Measurements from ENCODE around the gene SGCA.

Gene SGCA

GRCh38 chr17:50184064-50184463 is 18.3 kb downstream of the SGCA start:
- peak; percentile 65 for DNase-seq

DNA sequence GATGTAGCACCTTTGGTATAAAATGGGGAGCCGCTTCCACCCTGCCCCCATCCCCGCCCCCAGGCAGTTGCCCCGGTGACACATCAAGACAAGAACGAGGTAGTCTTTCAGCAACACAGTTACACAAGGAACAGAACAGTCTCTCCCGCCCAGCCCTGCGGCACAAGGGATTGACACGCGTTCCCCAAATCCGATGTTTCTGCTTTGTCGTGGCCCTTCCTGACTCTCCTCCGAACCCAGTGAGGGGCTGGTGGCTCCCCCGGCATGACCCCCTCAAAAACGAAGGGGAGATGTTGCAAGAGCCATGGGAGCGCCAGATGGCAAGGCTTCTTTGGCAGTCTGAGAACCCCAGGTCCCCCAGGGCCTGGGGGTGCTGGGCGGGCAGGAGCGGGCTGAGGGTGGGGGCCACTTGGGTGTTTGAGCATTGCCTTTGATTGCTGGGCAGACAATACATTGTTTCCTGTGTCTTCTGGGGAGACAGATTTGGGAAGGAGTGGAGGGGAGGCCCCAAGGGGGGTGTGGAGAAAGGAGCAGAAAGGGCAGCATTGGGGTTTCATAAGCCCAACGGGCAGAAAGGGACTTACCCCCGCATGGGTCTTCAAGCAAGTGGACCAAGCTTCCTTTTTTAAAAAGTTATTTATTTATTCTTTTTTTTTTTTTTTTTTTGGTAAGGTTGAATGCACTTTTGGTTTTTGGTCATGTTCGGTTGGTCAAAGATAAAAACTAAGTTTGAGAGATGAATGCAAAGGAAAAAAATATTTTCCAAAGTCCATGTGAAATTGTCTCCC is 19.0 kb downstream of the SGCA start:
- DNase-seq: peak; percentile 73

- peak; percentile 55 for DNase-seq
Observed at GRCh38 chr17:50185631-50186471, 20.0 kb downstream of the SGCA start.

GRCh38 chr17:50186661-50187393 is 21.0 kb downstream of the SGCA start:
- DNase-seq: peak; percentile 87

DNA sequence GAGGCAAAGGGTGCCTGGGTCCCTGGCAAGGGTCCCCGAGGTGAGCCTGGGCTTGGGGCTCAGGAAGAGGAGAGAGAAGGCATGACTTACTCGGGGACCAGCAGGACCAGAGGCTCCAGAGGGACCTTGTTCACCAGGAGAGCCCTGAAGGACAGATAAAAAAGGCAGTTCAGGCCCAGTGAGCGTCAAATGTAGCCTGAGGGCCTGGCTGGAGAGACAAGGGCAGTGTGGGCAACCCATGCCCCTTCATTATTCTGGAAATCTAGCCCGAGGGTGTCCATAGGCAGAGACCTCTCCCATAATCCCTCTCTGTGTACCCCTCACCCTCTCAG is 21.6 kb downstream of the SGCA start:
- no peak for DNase-seq

DNA sequence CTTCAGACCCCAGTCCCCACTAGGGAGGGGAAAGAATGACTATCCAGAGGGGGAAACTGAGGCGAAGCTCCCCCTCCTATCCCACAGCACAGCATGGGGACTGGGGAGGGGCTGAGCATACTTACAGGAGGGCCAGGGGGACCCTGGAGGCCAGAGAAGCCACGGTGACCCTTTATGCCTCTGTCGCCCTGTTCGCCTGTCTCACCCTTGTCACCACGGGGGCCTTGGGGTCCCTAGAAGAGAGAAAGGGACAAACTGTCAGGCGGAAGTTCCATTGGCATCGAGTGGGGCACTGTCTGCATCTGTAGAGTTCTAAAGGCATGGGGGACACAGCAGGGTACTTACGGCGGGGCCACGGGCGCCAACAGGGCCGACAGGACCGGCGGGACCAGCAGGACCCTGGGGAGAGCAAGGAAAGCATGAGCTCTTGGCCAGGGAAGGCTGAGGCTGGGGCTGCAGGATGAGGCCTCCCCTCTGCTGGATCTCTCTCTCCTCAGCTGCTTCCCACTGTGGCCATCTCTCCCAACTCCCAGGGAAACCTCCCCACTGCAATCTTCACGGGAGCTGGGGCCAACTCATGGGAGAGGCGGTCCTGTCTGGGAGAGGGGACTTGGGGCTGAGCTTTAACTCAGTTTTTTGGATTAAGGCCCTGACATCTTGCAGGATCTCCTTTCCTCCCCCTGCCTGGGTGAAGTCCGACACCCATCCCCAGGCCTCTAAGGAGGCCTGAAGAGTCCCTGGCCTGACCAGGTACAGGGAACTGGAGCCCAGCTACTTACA is 22.1 kb downstream of the SGCA start:
- DNase-seq: no peak

GRCh38 chr17:50188531-50188920 is 22.7 kb downstream of the SGCA start:
- peak; percentile 78 for DNase-seq

DNA sequence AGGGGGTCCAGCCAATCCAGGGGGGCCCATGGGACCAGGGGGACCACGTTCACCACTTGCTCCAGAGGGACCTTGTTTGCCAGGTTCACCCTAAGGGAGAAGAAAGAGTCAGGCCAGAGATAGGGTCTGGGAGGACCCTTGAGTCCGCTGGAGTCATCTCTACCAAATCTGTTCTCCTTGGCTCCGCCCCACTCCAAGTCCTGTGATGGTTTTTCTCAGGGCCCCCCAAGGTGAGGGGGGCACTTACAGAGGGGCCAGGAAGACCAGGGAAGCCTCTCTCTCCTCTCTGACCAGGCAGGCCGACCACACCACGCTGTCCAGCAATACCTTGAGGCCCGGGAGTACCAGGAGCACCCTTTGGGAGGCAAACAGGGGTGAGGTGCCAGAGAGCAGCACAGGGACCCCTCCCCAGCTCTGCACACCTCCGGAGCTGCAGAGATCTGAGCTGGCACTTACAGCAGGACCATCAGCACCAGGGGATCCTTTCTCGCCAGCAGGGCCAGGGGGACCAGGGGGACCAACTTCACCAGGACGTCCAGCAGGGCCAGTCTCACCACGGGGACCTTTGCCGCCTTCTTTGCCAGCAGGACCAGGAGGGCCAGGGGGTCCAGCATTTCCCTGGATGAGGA is 23.2 kb downstream of the SGCA start:
- DNase-seq: peak; percentile 84

- DNase-seq: peak; percentile 77
Observed at GRCh38 chr17:50189550-50190292, 23.9 kb downstream of the SGCA start.

- DNase-seq: no peak
Observed at GRCh38 chr17:50190293-50190602, 24.4 kb downstream of the SGCA start.

- DNase-seq: peak; percentile 84
Observed at GRCh38 chr17:50190603-50191358, 25.0 kb downstream of the SGCA start.

GRCh38 chr17:50191359-50192143 is 25.7 kb downstream of the SGCA start:
- peak; percentile 71 for DNase-seq

DNA sequence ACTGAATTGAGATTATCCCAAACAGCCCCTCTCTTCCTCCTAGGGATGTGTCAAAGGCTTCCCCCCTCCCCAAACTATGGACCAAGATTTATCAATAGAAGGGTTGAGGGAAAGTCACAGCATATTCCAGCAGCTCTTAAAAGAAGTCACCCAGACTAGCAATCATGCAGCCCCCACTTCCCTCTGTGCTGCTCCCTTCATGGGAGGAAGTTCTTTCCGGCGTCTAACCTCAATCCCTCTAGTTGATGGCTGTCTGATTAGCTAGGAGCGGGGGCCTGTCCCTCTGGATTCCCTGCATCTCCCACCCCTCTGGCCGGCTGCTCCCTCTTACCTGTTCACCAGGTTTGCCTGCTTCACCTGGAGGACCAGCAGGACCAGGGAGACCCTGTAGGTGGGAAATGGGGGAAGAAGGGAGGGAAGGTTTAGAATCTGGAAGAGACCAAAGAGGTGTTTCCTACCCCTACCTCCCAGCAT is 26.4 kb downstream of the SGCA start:
- no peak for DNase-seq

DNA sequence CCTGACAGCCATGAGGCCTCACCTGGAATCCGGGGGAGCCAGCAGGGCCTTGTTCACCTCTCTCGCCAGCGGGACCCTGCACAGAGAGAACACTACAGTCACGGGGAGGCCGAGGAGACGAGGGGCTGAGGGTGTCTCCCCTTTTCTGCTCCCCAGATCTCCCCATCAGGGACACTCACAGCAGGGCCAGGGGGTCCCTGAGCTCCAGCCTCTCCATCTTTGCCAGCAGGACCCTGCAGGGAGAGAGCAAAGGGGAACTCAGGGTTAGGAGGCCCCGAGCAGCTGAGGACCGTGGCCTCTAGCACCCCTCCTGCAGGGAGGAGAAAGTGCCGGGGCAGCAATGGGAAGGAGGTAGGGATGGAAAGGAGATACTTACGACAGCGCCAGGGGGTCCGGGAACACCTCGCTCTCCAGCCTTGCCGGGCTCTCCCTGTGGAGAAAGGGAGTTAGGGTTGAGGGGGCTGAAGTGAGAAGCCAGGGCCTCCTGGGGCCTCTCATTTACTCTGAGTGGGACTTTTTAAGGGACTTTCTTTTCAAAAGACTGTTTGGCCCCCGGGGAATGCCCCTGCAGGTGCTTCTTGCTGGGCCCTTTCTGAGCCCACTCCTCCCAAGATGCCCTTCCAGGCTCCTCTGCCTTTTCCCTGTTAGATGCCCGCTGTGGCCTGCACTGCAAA is 26.9 kb downstream of the SGCA start:
- DNase-seq: peak; percentile 69

DNA sequence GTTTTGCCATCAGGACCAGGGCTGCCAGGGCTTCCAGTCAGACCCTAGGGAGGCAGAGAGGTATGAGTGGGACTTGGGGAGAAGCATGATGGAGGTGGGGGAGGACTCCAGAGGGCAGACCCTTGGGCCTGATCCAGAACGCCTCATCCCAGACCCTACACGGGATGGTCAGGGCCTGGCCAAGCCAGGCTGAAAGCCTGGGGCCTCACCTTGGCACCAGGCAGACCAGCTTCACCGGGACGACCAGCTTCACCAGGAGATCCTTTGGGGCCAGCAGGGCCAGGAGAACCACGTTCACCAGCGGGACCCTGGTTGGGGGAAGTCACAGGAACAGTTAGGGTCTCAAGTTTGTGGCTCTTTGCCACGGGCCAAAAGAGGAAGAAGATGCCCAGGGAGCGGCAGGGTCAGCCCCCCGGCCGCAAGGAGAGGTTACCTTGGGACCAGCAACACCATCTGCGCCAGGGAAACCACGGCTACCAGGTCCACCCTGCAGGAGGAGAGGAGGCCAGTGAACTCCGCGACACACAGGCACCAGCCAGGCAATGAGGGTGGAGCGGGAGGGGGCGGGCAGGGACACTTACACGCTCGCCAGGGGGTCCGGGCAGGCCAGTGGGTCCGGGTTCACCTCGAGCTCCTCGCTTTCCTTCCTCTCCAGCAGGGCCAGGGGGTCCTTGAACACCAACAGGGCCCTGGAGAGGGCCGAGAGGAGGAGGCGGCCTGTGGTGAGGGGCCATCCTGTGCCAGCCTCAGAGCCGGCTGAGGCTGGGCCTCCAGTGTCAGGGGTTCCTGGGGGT is 28.5 kb downstream of the SGCA start:
- peak; percentile 60 for DNase-seq

DNA sequence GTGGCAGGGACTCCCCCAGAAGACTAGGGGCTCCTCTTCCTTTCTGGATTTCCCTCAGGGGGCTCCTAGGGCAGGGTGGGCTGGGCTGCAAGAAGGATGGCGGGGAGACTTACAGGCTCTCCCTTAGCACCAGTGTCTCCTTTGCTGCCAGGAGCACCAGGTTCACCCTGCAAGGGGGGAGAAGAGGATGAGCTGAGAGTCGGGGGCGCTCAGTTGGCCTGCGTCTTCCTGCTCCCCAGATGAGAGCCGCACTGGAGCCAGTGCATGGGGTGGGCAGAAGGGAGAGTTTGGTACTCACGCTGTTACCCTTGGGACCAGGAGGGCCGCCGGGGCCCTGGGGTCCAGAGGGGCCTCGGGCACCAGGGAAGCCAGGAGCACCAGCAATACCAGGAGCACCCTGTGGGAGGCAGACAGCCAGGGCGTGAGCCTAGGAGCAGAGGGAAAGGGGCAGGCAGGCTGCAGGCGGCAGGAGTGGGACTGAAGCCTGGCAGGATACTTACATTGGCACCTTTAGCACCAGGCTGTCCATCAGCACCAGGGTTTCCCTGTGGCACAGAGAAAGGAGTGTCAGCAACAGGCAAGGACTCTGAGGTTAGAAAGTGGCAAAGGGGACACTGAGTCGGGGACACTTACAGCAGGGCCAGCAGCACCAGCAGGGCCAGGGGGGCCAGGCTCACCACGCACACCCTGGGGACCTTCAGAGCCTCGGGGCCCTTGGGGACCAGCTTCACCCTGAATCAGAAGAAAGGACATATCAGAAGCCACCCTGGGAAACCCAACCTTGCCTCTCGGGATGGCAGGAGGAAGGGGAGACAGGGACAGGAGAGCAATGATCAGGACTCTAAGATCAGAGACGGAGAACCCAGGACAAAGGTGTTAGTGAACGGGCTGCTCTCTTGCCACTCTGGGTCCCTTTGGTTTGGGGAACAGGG is 29.4 kb downstream of the SGCA start:
- no peak for DNase-seq

- peak; percentile 38 for DNase-seq
Observed at GRCh38 chr17:50196036-50196435, 30.2 kb downstream of the SGCA start.

All from right hindlimb (tissue), 1 donor.